Neural cell (in vitro differentiated cells): Measurements from ENCODE around the gene SFMBT1. TPM values are rescaled to one million over a fixed set of nuclear protein-coding genes. Genes with fewer than 3 reads are reported as not detected.
"Not testable (repeated sequence)": the region's sequence is repeated elsewhere in the genome, so short reads cannot be mapped to it uniquely, and the experiment has no call there.

Experiments used
- H2AFZ ChIP-seq: fragments of 200-600, 300-800 bp; sonication (generic), shearing (Covaris generic); 2 replicates; pipeline ENCODE4 v1.6.0; 2014; ENCODE audit warnings: low read depth, mild to moderate bottlenecking, antibody characterized with exemption, low read length, moderate library complexity
- H3F3A ChIP-seq: fragments of 200-600 bp; shearing (Covaris generic); 2 replicates; pipeline ENCODE4 v1.6.1; 2016; ENCODE audit warnings: mild to moderate bottlenecking, moderate library complexity, mixed read lengths, antibody characterized with exemption, low read length; ENCODE audit not compliant: insufficient read depth, poor library complexity, severe bottlenecking
- H3K27ac ChIP-seq: fragments of 200-600, 300-800 bp; sonication (generic), shearing (Covaris generic); 2 replicates; pipeline ENCODE4 v1.5.1; 2014; ENCODE audit warnings: mild to moderate bottlenecking, low read length, moderate library complexity
- H3K27me3 ChIP-seq: fragments of 300-800, 200-600 bp; sonication (generic), shearing (Covaris generic); 2 replicates; pipeline ENCODE4 v1.6.0; 2014; ENCODE audit warnings: mild to moderate bottlenecking, low read depth, low read length, moderate library complexity; ENCODE audit not compliant: insufficient read depth
- H3K36me3 ChIP-seq: fragments of 300-800, 200-600 bp; sonication (generic), shearing (Covaris generic); 2 replicates; pipeline ENCODE4 v1.5.1; 2014; ENCODE audit warnings: mild to moderate bottlenecking, antibody characterized with exemption, low read length, moderate library complexity; ENCODE audit not compliant: insufficient read depth
- H3K4me2 ChIP-seq: fragments of 300-800, 200-600 bp; sonication (generic), shearing (Covaris generic); 2 replicates; pipeline ENCODE4 v1.6.0; 2014; ENCODE audit warnings: mild to moderate bottlenecking, low read length
- H3K4me3 ChIP-seq: fragments of 300-800, 200-600 bp; sonication (generic), shearing (Covaris generic); 2 replicates; pipeline ENCODE4 v1.5.1; 2014; ENCODE audit warnings: mild to moderate bottlenecking, low read length, moderate library complexity
- H3K79me2 ChIP-seq: fragments of 200-600 bp; shearing (Covaris generic); replicated peaks from 2 replicates; pipeline ENCODE4 v1.6.0; 2014; ENCODE audit warnings: mild to moderate bottlenecking, low read length, moderate library complexity; ENCODE audit not compliant: insufficient read depth
- H3K9ac ChIP-seq: fragments of 300-800, 200-600 bp; sonication (generic), shearing (Covaris generic); 2 replicates; pipeline ENCODE4 v1.6.1; 2016; ENCODE audit warnings: mild to moderate bottlenecking, low read length, mixed read lengths
- H3K9me2 ChIP-seq: fragments of 200-600 bp; shearing (Covaris generic); 2 replicates; pipeline ENCODE4 v1.6.1; 2016; ENCODE audit warnings: mild to moderate bottlenecking, low read length, mixed read lengths; ENCODE audit not compliant: insufficient read depth
- H3K9me3 ChIP-seq: fragments of 200-600, 300-800 bp; sonication (generic), shearing (Covaris generic); 2 replicates; pipeline ENCODE4 v1.6.1; 2016; ENCODE audit warnings: mild to moderate bottlenecking, mixed run types, low read length, moderate library complexity, mixed read lengths
- H4K20me1 ChIP-seq: fragments of 200-600 bp; shearing (Covaris generic); 2 replicates; pipeline ENCODE4 v1.6.1; 2016; ENCODE audit warnings: mild to moderate bottlenecking, mixed run types; ENCODE audit not compliant: insufficient read depth
- CTCF ChIP-seq: fragments of 450-650 bp; IDR thresholded peaks from 2 replicates; pipeline ENCODE4 v1.5.1; 2014; ENCODE audit warnings: antibody characterized with exemption, mild to moderate bottlenecking, moderate library complexity; ENCODE audit not compliant: poor library complexity, severe bottlenecking
- EP300 ChIP-seq: fragments of 450-650 bp; conservative IDR thresholded peaks from 2 replicates; pipeline ENCODE4 v1.6.1; 2014; ENCODE audit warnings: antibody characterized with exemption, mild to moderate bottlenecking, moderate library complexity; ENCODE audit not compliant: poor library complexity, severe bottlenecking
- EZH2 ChIP-seq: fragments of 200-600, 300-800 bp; shearing (Covaris generic), sonication (generic); IDR thresholded peaks from 2 replicates; pipeline ENCODE4 v1.6.1; 2014; ENCODE audit warnings: antibody characterized with exemption, low read length, borderline replicate concordance, mild to moderate bottlenecking; ENCODE audit not compliant: insufficient read depth, poor library complexity, severe bottlenecking
- MXI1 ChIP-seq: fragments of 450-650 bp; conservative IDR thresholded peaks from 2 replicates; pipeline ENCODE4 v1.6.1; 2014; ENCODE audit warnings: antibody characterized with exemption, mild to moderate bottlenecking; ENCODE audit not compliant: poor library complexity, severe bottlenecking
- POLR2AphosphoS5 ChIP-seq: IDR thresholded peaks from 2 replicates; pipeline ENCODE4 v1.6.1; 2012
- RAD21 ChIP-seq: fragments of 450-650 bp; conservative IDR thresholded peaks from 2 replicates; pipeline ENCODE4 v1.6.1; 2014; ENCODE audit warnings: antibody characterized with exemption, mild to moderate bottlenecking, moderate library complexity
- REST ChIP-seq: IDR thresholded peaks from 2 replicates; pipeline ENCODE4 v1.6.1; 2012; ENCODE audit warnings: borderline replicate concordance
- SMC3 ChIP-seq: fragments of 450-650 bp; conservative IDR thresholded peaks from 2 replicates; pipeline ENCODE4 v1.6.1; 2014; ENCODE audit warnings: antibody characterized with exemption, mild to moderate bottlenecking, moderate library complexity; ENCODE audit not compliant: poor library complexity
- TAF1 ChIP-seq: IDR thresholded peaks from 2 replicates; pipeline ENCODE4 v1.6.1; 2012; ENCODE audit warnings: low read depth
- polyA plus RNA-seq: library from polyadenylated mRNA; depleted of rRNA; stranded (reverse); fragments of >200 nt; gene quantifications from 2 replicates; pipeline ENCODE4 v1.2.3, GENCODE V29; 2014

The SFMBT1 gene
- polyA plus RNA-seq, 1 donor from 2014 or later, result 17.3 TPM

- H3K27ac ChIP-seq, H3K27me3 ChIP-seq, H4K20me1 ChIP-seq, H2AFZ ChIP-seq, H3K9me2 ChIP-seq, H3K36me3 ChIP-seq, H3F3A ChIP-seq, H3K4me2 ChIP-seq, H3K9ac ChIP-seq, H3K9me3 ChIP-seq, H3K4me3 ChIP-seq: not testable (repeated sequence)
- H3K79me2 ChIP-seq, result peaks cover 19% of the 10 kb centered on the region
Observed at GRCh38 chr3:53034411-53034810, 11.5 kb downstream of the SFMBT1 start.

GRCh38 chr3:53032609-53033008 is 13.3 kb downstream of the SFMBT1 start:
- no peak overlapping the region for H2AFZ ChIP-seq
- no peaks in the 10 kb centered on the region for H3K36me3 ChIP-seq
- no peak overlapping the region for H3K27ac ChIP-seq
- no peaks in the 10 kb centered on the region for H3K27me3 ChIP-seq
- H4K20me1 ChIP-seq, result no peaks in the 10 kb centered on the region
- H3K9me3 ChIP-seq, result no peaks in the 10 kb centered on the region
- TF ChIP-seq EZH2, result no peak
- no peak for TF ChIP-seq MXI1
- no peak for TF ChIP-seq RAD21
- no peak for TF ChIP-seq CTCF
- TF ChIP-seq SMC3, result no peak
- TF ChIP-seq EP300, result no peak
- TF ChIP-seq POLR2AphosphoS5, result no peak
- no peak for TF ChIP-seq REST
- TF ChIP-seq TAF1, result no peak
- H3F3A ChIP-seq, result no peaks in the 10 kb centered on the region
- peaks cover 12% of the 10 kb centered on the region for H3K79me2 ChIP-seq
- H3K4me3 ChIP-seq, result no peak overlapping the region
- H3K4me2 ChIP-seq, result no peak overlapping the region
- no peak overlapping the region for H3K9ac ChIP-seq
- H3K9me2 ChIP-seq, result no peaks in the 10 kb centered on the region
